GM12878 (cell line): ENCODE measurements around the gene ADIG. TPM values are rescaled to one million over a fixed set of nuclear protein-coding genes. Genes with fewer than 3 reads are reported as not detected.

Experiments used
- ATAC-seq: fragments of 200-7000 bp; cut with Tn5 transposase; 3 replicates; pipeline ENCODE4 v1.9.1; 2020; ENCODE audit warnings: mild to moderate bottlenecking, moderate library complexity
- BruUV-seq: library from RNA; stranded (reverse); fragments of 400-500 nt; replicated peaks from 2 replicates; lab custom pipeline; 2021; lab: Mats Ljungman, UMichigan
- CTCF ChIA-PET: fragments of 300-600 bp; sonication (Branson Sonifier 250); formaldehyde crosslinking; extraction: SDS; loops from one replicate; lab custom pipeline; 2021; ENCODE audit warnings: inconsistent platforms; lab: Yijun Ruan, JAX
- POLR2A ChIA-PET: fragments of 350-600 bp; formaldehyde crosslinking; extraction: SDS; loops from one replicate; lab custom pipeline; 2021; ENCODE audit warnings: inconsistent platforms; lab: Charles Lee
- RAD21 ChIA-PET: fragments of 300-600 bp; sonication (Branson Sonifier 250); formaldehyde crosslinking; loops from one replicate; lab custom pipeline; 2023; ENCODE audit warnings: antibody characterized with exemption; ENCODE audit not compliant: unreplicated experiment; lab: Charles Lee
- SMC1A ChIA-PET: fragments of 300-600 bp; sonication (Branson Sonifier 250); formaldehyde crosslinking; loops from one replicate; lab custom pipeline; 2023; ENCODE audit not compliant: unreplicated experiment, uncharacterized antibody; lab: Charles Lee
- DNase-seq: peaks from one replicate; pipeline ENCODE4 v3.0.0-alpha.2; 2011; ENCODE audit warnings: low read depth, low spot score
- FAIRE-seq: peaks from 3 replicates; lab custom pipeline; 2011; peaks lifted over from hg19 to GRCh38; lab: Jason Lieb, UNC
- H2AFZ ChIP-seq: 2 replicates; pipeline ENCODE4 v1.6.0; 2011; ENCODE audit warnings: low read depth, low read length, control low read depth; ENCODE audit not compliant: control insufficient read depth
- H3K27ac ChIP-seq: 2 replicates; pipeline ENCODE4 v1.5.1; 2011; ENCODE audit warnings: control low read depth; ENCODE audit not compliant: control insufficient read depth, insufficient read depth
- H3K27me3 ChIP-seq, 2 experiments: replicated peaks in 1 of 2; 2 replicates each; pipeline versions ENCODE4 v1.6.0 to v1.6.1; 2011; ENCODE audit warnings: low read length in 1 of 2; ENCODE audit not compliant: control insufficient read depth in 2 of 2, insufficient read depth in 2 of 2
- H3K36me3 ChIP-seq, 2 experiments: 2 replicates each; pipeline ENCODE4 v1.5.1; 2011; ENCODE audit warnings: low read length in 1 of 2; ENCODE audit not compliant: control insufficient read depth in 2 of 2, insufficient read depth in 2 of 2
- H3K4me1 ChIP-seq: 2 replicates; pipeline ENCODE4 v1.6.1; 2011; ENCODE audit warnings: mild to moderate bottlenecking, low read length, moderate library complexity, mixed read lengths; ENCODE audit not compliant: control insufficient read depth, insufficient read depth
- H3K4me2 ChIP-seq: 2 replicates; pipeline ENCODE4 v1.6.0; 2011; ENCODE audit warnings: control low read depth; ENCODE audit not compliant: control insufficient read depth, insufficient read depth
- H3K4me3 ChIP-seq: fragments of 200-600 bp; sonication (generic); 2 replicates; pipeline ENCODE4 v1.5.1; 2016
- H3K79me2 ChIP-seq: 2 replicates; pipeline ENCODE4 v1.6.0; 2011; ENCODE audit warnings: low read length; ENCODE audit not compliant: control insufficient read depth, insufficient read depth
- H3K9ac ChIP-seq: 2 replicates; pipeline ENCODE4 v1.8.0; 2011; ENCODE audit warnings: low read length, control low read depth, mixed read lengths; ENCODE audit not compliant: control insufficient read depth, insufficient read depth
- H3K9me3 ChIP-seq: replicated peaks from 3 replicates; pipeline ENCODE4 v1.5.1; 2011; ENCODE audit warnings: mild to moderate bottlenecking, low read length; ENCODE audit not compliant: control insufficient read depth, insufficient read depth
- H4K20me1 ChIP-seq: 2 replicates; pipeline ENCODE4 v1.6.0; 2011; ENCODE audit not compliant: control insufficient read depth, insufficient read depth
- DPF2 ChIP-seq: fragments of 450-650 bp; IDR thresholded peaks from 2 replicates; pipeline ENCODE4 v1.6.1; 2017; ENCODE audit warnings: mild to moderate bottlenecking
- KLF5 ChIP-seq: fragments of 450-650 bp; IDR thresholded peaks from 2 replicates; pipeline ENCODE4 v1.6.1; 2014; ENCODE audit warnings: mild to moderate bottlenecking; ENCODE audit not compliant: partially characterized antibody
- NBN ChIP-seq: fragments of 450-650 bp; IDR thresholded peaks from 2 replicates; pipeline ENCODE4 v1.6.1; 2016
- SUZ12 ChIP-seq: fragments of 200-600 bp; sonication (generic); IDR thresholded peaks from one replicate; pipeline ENCODE4 v1.6.1; 2018; ENCODE audit warnings: antibody characterized with exemption, mild to moderate bottlenecking; ENCODE audit not compliant: unreplicated experiment
- TAF1 ChIP-seq: IDR thresholded peaks from 2 replicates; pipeline ENCODE4 v1.6.1; 2011; ENCODE audit warnings: mild to moderate bottlenecking, low read depth, low read length, borderline replicate concordance
- ZBTB4 ChIP-seq: fragments of 450-650 bp; formaldehyde crosslinking; IDR thresholded peaks from 2 replicates; pipeline ENCODE4 v1.4.0; 2022; ENCODE audit warnings: mild to moderate bottlenecking, moderate library complexity
- WGBS: methylation state at CpG from one replicate; pipeline ENCODE4 v1.1.6; 2016; ENCODE audit warnings: low lambda C conversion rate; ENCODE audit not compliant: insufficient replicate concordance, insufficient coverage; ENCODE audit errors: missing lambda C conversion rate; 5-methylcytosine and 5-hydroxymethylcytosine counted together
- in situ Hi-C: fragments of 300-500 bp; cut with MboI; formaldehyde crosslinking; loops from 9 replicates; pipeline ENCODE4 v1.14.3; 2018; ENCODE audit warnings: mixed read lengths
- intact Hi-C: fragments of 100-400 bp; cut with micrococcal nuclease; formaldehyde crosslinking; loops from one replicate; pipeline ENCODE4 v1.14.2; 2022; ENCODE audit not compliant: unreplicated experiment
- polyA plus RNA-seq, 11 experiments: library from polyadenylated mRNA; depleted of rRNA in 4 of 11; unstranded in 6 of 11; stranded (reverse) in 5 of 11; fragments of >200 nt; fragmentation: Nextera tagmentation in 4 of 11; fragmentation: Illumina TruSeq in 1 of 11; extraction: Ambion mirVana in 4 of 11; extraction: Trizol in 1 of 11; gene quantifications; 1 replicate in 1 of 11; 2 replicates in 10 of 11; pipeline versions ENCODE4 v1.2.1 to v1.2.3, GENCODE V29; 2011 to 2016; ENCODE audit warnings: inconsistent platforms in 2 of 11, missing spikeins in 2 of 11, low read depth in 1 of 11
- total RNA-seq, 4 experiments: library from RNA; depleted of rRNA in 3 of 4; stranded (reverse); fragments of >200 nt in 3 of 4; fragmentation: Illumina TruSeq in 1 of 4; extraction: Trizol in 1 of 4; gene quantifications; 2 replicates each; pipeline versions ENCODE4 v1.2.1 to v1.2.3, GENCODE V29; 2013 to 2021
- TF ChIP-seq, protein P1 (sequence below): fragments of 450-650 bp; IDR thresholded peaks from 2 replicates; pipeline ENCODE4 v1.6.1; 2016; ENCODE audit warnings: mild to moderate bottlenecking

The ADIG gene
- total and polyA plus RNA-seq, 10 of the 15 experiments (the other 5 are each of a cell fraction or from before 2014, with no cell fraction given) = not detected

DNA sequence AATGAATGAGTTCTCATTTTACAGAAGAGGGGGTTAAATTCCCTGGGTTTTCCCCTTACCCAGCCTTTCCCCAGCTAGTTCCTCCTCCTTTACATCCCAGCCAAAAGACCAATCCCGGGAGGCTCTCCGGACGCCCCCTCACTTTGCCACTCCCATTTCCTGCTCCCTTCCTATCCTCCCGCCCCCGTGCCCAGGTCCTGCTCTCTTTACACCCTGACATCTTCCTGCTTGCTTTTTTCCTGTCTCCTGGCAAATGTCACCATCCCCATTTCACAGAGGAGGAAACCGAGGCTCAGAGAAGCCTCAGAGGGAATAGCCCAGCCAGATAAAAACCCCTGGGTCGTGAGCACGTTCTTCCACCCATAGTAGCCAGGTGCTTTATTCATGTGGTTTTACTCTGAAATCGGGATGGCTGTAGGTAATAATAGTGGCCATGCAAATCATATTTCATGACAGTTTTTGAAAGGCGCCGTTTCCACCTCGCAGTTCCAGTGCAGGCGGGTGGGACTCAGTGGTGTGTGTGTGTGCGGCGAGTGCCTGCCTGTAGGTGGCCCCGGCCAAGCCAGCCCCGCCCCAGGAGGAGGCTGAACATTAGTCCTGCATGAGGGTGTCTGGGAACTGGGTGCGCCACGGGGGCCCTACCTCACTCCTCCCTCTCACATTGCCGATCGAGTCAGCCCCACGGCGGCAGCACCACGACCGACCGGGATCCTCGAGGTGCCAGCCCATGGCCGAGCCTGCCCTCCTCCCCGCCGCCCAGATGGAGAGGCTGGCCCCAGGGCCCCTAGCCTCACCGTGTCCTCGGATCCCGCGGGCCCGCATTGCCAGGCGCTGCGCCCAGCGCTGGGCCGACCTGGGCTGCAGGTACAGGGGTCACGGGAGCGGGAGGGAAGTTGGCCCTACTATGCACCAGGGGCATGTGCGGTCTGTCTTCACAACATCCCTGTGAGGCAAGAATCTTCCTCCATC lies 20.5 kb downstream of the ADIG start, which contains the start of gene ARHGAP40:
Gene ARHGAP40 (plus strand): TSS at position 594 of the 969 bp plus-strand sequence.
- TF ChIP-seq NBN (no peak), DPF2 (0 out of 2 replicates have a peak, but pooled peaks have one; percentile 27)
- TF ChIP-seq, protein P1, sequence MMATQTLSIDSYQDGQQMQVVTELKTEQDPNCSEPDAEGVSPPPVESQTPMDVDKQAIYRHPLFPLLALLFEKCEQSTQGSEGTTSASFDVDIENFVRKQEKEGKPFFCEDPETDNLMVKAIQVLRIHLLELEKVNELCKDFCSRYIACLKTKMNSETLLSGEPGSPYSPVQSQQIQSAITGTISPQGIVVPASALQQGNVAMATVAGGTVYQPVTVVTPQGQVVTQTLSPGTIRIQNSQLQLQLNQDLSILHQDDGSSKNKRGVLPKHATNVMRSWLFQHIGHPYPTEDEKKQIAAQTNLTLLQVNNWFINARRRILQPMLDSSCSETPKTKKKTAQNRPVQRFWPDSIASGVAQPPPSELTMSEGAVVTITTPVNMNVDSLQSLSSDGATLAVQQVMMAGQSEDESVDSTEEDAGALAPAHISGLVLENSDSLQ = no peak
- Histone ChIP-seq H2AFZ (no peak within 1 kb of the TSS), H3K27me3 (peaks cover 4 to 9% of the 10 kb centered on the region in 2 experiments), H3K4me3 (no peak within 1 kb of the TSS), H3K36me3 (no peaks in the 10 kb centered on the region), H3K4me1 (no peaks in the 10 kb centered on the region), H3K27ac (no peak within 1 kb of the TSS), H3K9me3 (no peaks in the 10 kb centered on the region), H3K9ac (no peak within 1 kb of the TSS), H3K79me2 (no peaks in the 10 kb centered on the region), H4K20me1 (no peaks in the 10 kb centered on the region), H3K4me2 (0 out of 2 replicates have a peak within 1 kb of the TSS, but pooled peaks have one; percentile 7)
- ChIA-PET SMC1A (no interaction called here), RAD21 (no interaction called here), CTCF (no interaction called here), POLR2A (no interaction called here)
- ATAC-seq (peak; percentile 78), FAIRE-seq (no peak), DNase-seq (no peak)
- 4% methylated on average over 42 of the region's 42 CpGs for WGBS
- no TSS peak for BruUV-seq
- intact Hi-C loops = no loop called here
- in situ Hi-C loops = no loop called here

GRCh38 chr20:38602185-38602581 lies 21.2 kb downstream of the ADIG start:
- in situ Hi-C loops = no loop called here
- Histone ChIP-seq H3K9me3 (no peaks in the 10 kb centered on the region), H3K27ac (no peak overlapping the region), H3K9ac (no peak overlapping the region), H4K20me1 (no peaks in the 10 kb centered on the region), H3K4me1 (no peaks in the 10 kb centered on the region), H2AFZ (no peak overlapping the region), H3K4me3 (no peak overlapping the region), H3K4me2 (no peak overlapping the region), H3K36me3 (no peaks in the 10 kb centered on the region), H3K27me3 (peaks cover 4 to 9% of the 10 kb centered on the region in 2 experiments), H3K79me2 (no peaks in the 10 kb centered on the region)
- ChIA-PET POLR2A (no interaction called here), SMC1A (no interaction called here), RAD21 (no interaction called here), CTCF (no interaction called here)
- no TSS peak for BruUV-seq
- no peak for DNase-seq
- no peak for FAIRE-seq
- ATAC-seq = no peak; the same call in 1 of the 3 replicates
- WGBS = 8% methylated on average over 5 of the region's 5 CpGs
- intact Hi-C loops = no loop called here
- no peak for TF ChIP-seq KLF5
- no peak for TF ChIP-seq SUZ12
- TF ChIP-seq TAF1 = no peak
- no peak for TF ChIP-seq ZBTB4 (CRISPR knock-in tag)
